BLaER1 (cell line): ENCODE measurements around the gene EHBP1L1.

ENCODE experiments used
- H3K27ac ChIP-seq: shearing (Covaris generic); formaldehyde crosslinking; 2 replicates; pipeline ENCODE4 v1.8.1; 2022
- H3K27me3 ChIP-seq: shearing (Covaris generic); formaldehyde crosslinking; 2 replicates; pipeline ENCODE4 v1.8.1; 2022
- H3K36me3 ChIP-seq: shearing (Covaris generic); formaldehyde crosslinking; 2 replicates; pipeline ENCODE4 v1.8.1; 2022
- H3K4me1 ChIP-seq: shearing (Covaris generic); formaldehyde crosslinking; 2 replicates; pipeline ENCODE4 v1.8.1; 2022
- H3K4me2 ChIP-seq: shearing (Covaris generic); formaldehyde crosslinking; 2 replicates; pipeline ENCODE4 v1.8.1; 2022
- H3K4me3 ChIP-seq: shearing (Covaris generic); formaldehyde crosslinking; 2 replicates; pipeline ENCODE4 v1.8.1; 2022
- H3K9ac ChIP-seq: shearing (Covaris generic); formaldehyde crosslinking; 2 replicates; pipeline ENCODE4 v1.8.1; 2022
- H3K9me3 ChIP-seq: shearing (Covaris generic); formaldehyde crosslinking; 2 replicates; pipeline ENCODE4 v1.8.1; 2022
- H4K20me1 ChIP-seq: shearing (Covaris generic); formaldehyde crosslinking; 2 replicates; pipeline ENCODE4 v1.8.1; 2022
- Cebpa-rat ChIP-seq: shearing (Covaris generic); IDR thresholded peaks from 2 replicates; pipeline ENCODE4 v1.8.1; 2022

Gene EHBP1L1

DNA sequence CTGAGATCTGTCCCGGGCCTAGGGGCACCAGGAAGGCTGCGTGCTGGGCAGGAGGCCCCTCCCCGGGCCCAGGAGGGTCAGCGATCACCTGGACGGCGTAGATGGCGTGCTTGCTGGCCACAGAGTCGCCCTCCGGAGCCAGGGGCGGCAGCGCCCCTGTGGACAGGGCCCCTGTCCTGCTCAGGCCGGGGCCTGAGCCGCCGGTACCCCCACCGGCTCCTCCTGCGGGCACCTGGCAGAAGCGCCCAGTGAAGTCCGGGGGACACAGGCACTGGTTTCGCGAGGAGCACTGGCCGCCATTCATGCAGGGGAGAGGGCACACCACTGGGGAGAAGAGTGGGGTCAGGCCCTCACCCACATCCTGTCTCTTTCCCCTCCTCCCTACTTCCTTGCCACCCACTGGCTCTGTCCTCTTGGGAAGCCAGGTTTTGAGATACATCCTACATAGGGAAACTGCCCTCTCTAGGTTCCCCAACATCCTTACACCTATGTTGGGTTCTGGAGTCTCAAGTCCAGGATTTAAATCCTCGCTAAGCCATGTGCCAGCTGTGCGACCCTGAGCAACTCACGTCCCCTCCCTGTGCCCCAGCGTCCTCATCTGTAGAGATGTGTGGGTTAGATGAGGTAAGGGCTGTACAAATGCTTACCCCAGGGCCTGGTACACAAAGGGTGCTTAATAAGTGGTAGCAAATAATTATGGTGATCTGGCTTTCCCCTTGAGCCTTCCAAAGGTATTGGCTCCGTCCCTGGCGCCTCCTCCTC lies 21.6 kb upstream of the EHBP1L1 start:
- Histone ChIP-seq H3K27ac (peak overlapping the region; percentile 96), H3K27me3 (no peaks in the 10 kb centered on the region), H3K4me1 (peaks cover 86% of the 10 kb centered on the region), H3K4me2 (peak overlapping the region; percentile 98), H3K9me3 (no peaks in the 10 kb centered on the region), H3K9ac (peak overlapping the region; percentile 89), H3K36me3 (peaks cover 25% of the 10 kb centered on the region; the same call in 1 of the 2 replicates), H4K20me1 (0 out of 2 replicates have a peak, but pooled peaks cover 13% of the 10 kb centered on the region), H3K4me3 (peak overlapping the region; percentile 48)
- no peak for TF ChIP-seq Cebpa-rat

DNA sequence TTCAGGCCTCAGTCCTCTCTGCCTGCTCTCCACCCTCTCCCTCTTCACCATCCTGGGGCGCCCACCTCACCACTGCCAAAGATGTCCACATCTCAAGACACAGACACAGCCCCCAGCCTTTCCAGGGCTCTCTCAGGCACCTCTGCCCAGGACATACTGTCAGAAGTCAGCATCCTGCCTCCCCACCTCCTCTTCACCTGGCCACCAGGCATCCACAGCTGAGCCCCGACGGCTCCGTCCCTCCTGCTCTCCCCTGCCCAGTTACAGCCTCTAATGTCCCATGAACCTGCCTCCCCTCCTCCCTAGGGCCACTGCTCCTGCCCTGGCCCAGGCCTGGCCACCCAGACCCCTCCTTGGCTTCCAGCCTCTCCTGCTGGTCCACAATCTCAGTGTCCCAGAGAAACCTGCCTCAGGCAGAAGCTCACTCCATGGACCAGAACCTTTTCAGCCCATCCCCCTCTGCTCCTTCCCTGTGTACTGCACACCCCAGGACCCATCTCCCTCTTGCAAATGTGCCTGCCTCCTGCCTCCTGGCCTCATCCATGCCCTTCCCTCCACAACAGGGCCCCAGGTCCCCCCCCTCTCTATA lies 20.9 kb upstream of the EHBP1L1 start:
- Histone ChIP-seq H3K9ac (peak overlapping the region; percentile 89), H3K4me3 (peak overlapping the region; percentile 73), H3K4me1 (peaks cover 86% of the 10 kb centered on the region), H4K20me1 (0 out of 2 replicates have a peak, but pooled peaks cover 13% of the 10 kb centered on the region), H3K9me3 (no peaks in the 10 kb centered on the region), H3K36me3 (peaks cover 19% of the 10 kb centered on the region; the same call in 1 of the 2 replicates), H3K27me3 (no peaks in the 10 kb centered on the region), H3K4me2 (peak overlapping the region; percentile 98), H3K27ac (peak overlapping the region; percentile 96)
- TF ChIP-seq Cebpa-rat, result no peak

DNA sequence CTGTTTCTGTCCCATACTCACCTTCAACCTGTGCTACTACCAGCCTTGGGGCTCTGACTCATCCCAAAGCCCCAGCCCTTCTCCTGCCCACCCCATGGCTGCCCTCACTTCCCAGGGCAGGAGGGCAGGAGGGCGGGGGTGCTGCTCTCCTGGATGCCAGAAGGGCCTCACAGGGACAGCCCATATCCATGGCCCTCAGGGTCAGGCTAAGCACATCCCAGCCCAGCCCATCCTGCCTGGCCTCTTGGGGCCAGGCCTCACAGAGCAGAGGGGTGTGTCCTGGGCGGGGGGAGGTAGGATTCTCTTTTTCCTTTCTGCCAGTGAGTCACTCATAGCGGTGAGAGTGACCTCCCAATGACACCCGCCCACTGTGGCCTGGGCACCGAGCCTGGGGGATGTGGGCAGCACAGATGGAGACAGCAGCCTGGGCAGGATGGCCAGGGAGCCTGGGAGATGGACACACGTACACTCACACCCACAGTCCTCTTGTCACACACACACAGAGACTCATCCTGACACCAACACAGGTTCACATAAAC lies 20.1 kb upstream of the EHBP1L1 start:
- H3K27ac ChIP-seq, result peak overlapping the region; percentile 96
- H3K36me3 ChIP-seq, result peaks cover 11% of the 10 kb centered on the region; the same call in 1 of the 2 replicates
- peak overlapping the region; percentile 73 for H3K4me3 ChIP-seq
- no peak for TF ChIP-seq Cebpa-rat
- no peaks in the 10 kb centered on the region for H3K27me3 ChIP-seq
- peak overlapping the region; percentile 98 for H3K4me2 ChIP-seq
- H3K4me1 ChIP-seq, result peaks cover 89% of the 10 kb centered on the region
- H3K9ac ChIP-seq, result peak overlapping the region; percentile 89
- no peaks in the 10 kb centered on the region for H3K9me3 ChIP-seq
- H4K20me1 ChIP-seq, result 0 out of 2 replicates have a peak, but pooled peaks cover 13% of the 10 kb centered on the region

DNA sequence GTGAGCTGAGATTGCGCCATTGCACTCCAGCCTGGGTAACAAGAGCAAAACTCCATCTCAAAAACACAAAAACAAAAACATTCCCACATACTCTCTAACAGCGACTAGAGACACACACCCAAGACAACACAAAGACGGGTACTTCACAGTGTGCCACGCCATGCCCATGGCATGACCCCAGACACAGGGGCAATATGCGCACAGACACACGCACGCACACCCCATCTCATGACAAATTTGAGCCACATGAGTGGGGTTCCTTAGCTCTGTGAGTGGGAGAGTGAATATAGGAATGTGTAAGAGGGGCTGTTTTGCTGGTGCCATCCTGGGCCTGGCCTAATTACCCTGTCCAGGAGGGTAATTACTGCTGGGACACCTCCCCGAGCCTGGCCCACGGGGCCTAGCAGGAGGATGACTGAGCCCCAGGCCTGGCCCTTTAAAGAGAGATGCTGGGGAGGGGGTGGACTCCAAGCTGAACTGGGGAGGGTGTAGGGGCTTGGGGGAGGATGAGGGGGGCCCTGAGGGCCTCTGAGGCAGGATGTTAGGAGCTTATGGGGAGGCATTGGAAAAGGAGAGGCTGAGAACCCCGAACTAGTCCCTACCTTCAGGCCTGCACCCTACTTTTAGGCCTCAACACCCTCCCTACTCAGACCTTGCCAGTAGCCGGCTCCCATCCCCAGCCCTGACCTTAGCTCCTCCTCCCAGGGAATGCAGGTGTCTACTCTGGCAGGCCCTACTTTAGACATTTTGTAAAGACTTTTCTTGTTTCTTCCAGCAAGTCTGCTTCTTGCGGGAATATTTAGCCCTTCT lies 19.2 kb upstream of the EHBP1L1 start:
- peak overlapping the region; percentile 73 for H3K4me3 ChIP-seq
- peaks cover 89% of the 10 kb centered on the region for H3K4me1 ChIP-seq
- H3K4me2 ChIP-seq, result peak overlapping the region; percentile 98
- no peak for TF ChIP-seq Cebpa-rat
- H3K9ac ChIP-seq, result peak overlapping the region; percentile 89
- H3K9me3 ChIP-seq, result no peaks in the 10 kb centered on the region
- H3K36me3 ChIP-seq, result peaks cover 2% of the 10 kb centered on the region; the same call in 1 of the 2 replicates
- H3K27ac ChIP-seq, result peak overlapping the region; percentile 96
- 0 out of 2 replicates have a peak, but pooled peaks cover 13% of the 10 kb centered on the region for H4K20me1 ChIP-seq
- no peaks in the 10 kb centered on the region for H3K27me3 ChIP-seq

DNA sequence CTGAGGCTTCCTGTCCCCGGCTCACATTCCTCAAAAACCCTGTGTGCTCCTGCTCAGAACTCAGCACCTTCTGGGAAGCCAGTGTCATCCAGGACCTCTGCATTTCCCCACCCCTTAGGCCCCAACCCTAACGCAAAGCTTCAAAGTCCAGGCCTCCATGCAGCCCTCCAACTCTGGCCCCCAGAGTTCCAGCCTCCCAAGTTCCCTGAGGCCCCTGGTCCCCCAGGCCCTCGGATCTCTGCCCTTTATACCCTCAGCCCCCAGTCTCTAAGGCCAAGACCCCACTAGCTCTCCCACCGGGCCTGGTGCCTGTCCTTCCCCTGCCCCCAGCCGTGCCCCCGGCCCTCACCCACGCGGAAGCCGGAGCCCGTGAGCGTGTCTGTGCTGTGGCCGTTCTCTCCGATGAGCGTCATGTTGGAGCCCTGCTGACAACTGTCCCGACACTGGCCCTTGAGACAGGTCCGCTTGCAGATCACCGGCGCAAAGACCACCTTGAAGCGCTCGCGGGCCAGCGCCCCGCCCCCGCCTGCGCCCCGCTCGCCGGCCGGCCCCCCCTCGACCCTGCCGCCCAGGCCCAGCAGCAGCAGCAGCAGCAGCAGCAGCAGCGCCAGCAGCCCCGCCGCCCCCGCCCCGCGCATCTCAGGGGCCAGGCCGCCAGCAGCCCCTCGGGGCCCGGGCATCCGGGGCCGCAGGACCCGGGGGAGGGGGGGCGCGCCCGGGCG lies 18.4 kb upstream of the EHBP1L1 start:
- Histone ChIP-seq H3K4me1 (peaks cover 82% of the 10 kb centered on the region), H3K4me3 (peak overlapping the region; percentile 73), H3K27ac (peak overlapping the region; percentile 96), H3K36me3 (no peaks in the 10 kb centered on the region), H4K20me1 (0 out of 2 replicates have a peak, but pooled peaks cover 6% of the 10 kb centered on the region), H3K4me2 (peak overlapping the region; percentile 98), H3K9me3 (no peaks in the 10 kb centered on the region), H3K27me3 (no peaks in the 10 kb centered on the region), H3K9ac (peak overlapping the region; percentile 89)
- no peak for TF ChIP-seq Cebpa-rat

DNA sequence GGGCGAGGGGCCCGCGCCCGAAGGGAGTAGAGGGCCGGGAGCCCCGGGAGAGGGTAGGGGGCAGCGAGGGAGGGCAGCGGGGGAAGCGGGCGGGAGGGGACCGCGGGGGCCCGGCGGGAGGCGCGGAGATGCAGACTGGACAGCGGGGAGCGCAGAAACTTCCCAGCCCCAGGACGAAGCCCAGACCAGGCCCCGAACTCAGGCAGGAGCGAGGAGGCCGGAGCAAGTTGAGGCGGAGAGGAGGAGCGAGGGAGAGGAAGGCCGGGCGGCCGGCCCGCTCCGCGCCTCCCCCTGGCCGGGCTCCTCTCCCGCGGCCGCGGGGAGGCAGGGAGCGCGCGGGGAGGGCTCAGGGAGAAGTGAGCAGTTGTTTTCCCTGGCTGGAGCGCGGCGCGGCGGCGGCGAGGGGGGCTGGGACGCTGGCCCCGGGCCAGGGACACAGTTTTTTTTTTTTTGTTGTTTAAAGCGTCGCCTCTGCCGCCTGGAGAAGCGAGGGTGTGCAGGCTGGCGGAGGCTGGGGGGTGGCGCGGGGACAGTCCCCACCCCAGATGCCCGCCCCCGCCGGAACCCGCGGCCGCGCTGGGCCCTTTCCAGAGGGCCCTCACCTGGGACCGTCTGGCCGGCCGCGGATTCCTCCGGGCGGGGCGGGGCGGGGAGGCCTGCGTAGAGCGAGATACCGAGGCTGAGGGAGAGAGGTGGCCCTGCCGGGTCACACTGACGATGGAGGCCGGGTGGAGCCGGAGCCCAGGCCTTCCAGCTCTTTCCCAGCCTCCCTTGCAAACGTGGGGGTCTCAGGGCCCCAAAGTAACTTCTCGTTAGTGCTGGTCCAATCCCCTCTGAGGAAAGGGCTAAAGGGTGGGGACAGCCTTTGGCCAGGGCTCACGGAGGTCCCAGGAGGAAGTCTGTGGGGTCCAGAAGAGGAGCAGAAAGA lies 17.6 kb upstream of the EHBP1L1 start, which contains the start of gene LTBP3:
TSS of gene LTBP3 (minus strand) at position 358 of the 928 bp plus-strand sequence. CDS start 400 bp downstream, outside the sequence.
- Histone ChIP-seq H4K20me1 (no peaks in the 10 kb centered on the region), H3K4me3 (peak within 1 kb of the TSS; percentile 73), H3K4me1 (peaks cover 76% of the 10 kb centered on the region), H3K27ac (peak within 1 kb of the TSS; percentile 96), H3K4me2 (peak within 1 kb of the TSS; percentile 98), H3K9me3 (no peaks in the 10 kb centered on the region), H3K27me3 (no peaks in the 10 kb centered on the region), H3K9ac (peak within 1 kb of the TSS; percentile 89), H3K36me3 (no peaks in the 10 kb centered on the region)
- TF ChIP-seq Cebpa-rat, result no peak

DNA sequence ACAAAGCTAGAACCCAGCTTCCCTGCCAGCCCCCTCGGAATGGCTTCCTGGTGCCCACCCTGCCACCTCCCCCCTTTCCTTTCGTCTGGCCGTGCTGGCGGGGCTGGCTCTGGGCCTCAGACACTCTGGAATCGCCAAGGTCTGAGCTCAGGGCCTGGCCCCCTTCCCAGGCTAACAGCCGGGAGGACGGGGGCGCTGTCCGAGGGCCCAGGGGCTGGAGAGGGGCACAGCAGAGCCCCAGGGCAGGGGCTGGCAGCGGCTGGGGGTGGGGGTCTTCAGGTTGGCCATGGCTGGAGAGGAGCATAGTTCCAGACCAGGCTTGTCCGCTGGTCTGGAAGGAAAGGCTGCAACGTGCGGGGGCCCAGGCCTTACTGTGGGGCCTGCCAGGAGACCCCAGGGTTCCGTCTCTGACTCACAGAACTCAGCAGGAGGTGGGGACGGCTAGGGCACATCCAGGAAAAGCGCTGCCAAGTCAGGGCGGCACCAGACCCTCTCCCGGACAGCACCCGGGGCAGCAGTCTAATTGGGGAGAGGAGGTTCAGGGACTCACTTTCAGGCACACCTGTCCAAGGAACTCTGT lies 16.8 kb upstream of the EHBP1L1 start:
- Histone ChIP-seq H3K4me1 (peaks cover 76% of the 10 kb centered on the region), H3K27ac (peak overlapping the region; percentile 96), H3K36me3 (no peaks in the 10 kb centered on the region), H3K4me3 (peak overlapping the region; percentile 73), H4K20me1 (no peaks in the 10 kb centered on the region), H3K4me2 (peak overlapping the region; percentile 98), H3K27me3 (no peaks in the 10 kb centered on the region), H3K9ac (peak overlapping the region; percentile 89), H3K9me3 (no peaks in the 10 kb centered on the region)
- TF ChIP-seq Cebpa-rat, result no peak

DNA sequence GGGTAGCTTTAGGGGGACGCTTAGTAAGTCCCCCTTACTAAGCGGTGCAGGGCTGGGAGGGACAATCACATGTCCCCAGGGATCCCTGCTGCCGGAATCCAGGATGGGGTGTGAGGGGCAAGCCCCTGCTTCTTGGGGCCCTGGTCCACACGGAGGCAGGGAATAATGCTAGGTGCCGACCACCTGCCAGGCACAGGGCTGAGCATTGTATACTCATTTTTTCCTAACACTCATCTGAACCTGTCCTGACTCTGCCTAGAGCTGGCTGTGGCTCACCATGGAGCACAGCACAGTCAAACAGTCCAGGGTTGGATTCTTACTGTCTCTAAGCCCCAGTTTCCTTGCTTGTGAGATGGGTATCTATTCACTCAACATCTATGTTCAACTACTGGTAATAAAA lies 16.3 kb upstream of the EHBP1L1 start:
- Histone ChIP-seq H3K36me3 (no peaks in the 10 kb centered on the region), H3K9me3 (no peaks in the 10 kb centered on the region), H3K4me1 (peaks cover 76% of the 10 kb centered on the region), H3K4me3 (peak overlapping the region; percentile 73; the same call in 1 of the 2 replicates), H4K20me1 (no peaks in the 10 kb centered on the region), H3K27ac (peak overlapping the region; percentile 96), H3K4me2 (peak overlapping the region; percentile 98), H3K9ac (peak overlapping the region; percentile 89; the same call in 1 of the 2 replicates), H3K27me3 (no peaks in the 10 kb centered on the region)
- no peak for TF ChIP-seq Cebpa-rat
